ENCODE data around the gene TMUB2.
"Not testable (repeated sequence)": the region's sequence is repeated elsewhere in the genome, so short reads cannot be mapped to it uniquely, and the experiment has no call there.

The TMUB2 gene

GRCh38 chr17:44186307-44187130 is at the start of gene TMUB2:
Gene TMUB2 (plus strand): TSS chr17:44186972. CDS start chr17:44187709, 737 bp downstream.
- peak; percentile 100 for DNase-seq

GRCh38 chr17:44137891-44138709 is 48.7 kb upstream of the TMUB2 start:
- peak; percentile 75 for DNase-seq

DNA sequence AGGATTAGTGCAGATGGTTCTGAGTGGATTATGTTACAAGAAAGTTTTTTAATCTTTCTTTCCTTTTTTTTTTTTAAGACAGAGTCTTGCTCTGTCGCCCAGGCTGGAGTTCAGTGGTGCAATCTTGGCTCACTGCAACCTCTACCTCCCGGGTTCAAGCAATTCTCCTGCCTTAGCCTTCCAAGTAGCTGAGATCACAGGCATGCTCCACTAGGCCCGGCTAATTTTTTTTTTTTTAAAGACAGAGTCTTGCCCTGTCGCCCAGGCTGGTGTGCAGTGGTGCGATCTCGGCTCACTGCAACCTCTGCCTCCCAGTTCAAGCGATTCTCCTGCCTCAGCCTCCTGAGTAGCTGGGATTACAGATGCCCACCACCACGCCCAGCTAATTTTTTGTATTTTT is 42.9 kb upstream of the TMUB2 start:
- not testable (repeated sequence) for DNase-seq

GRCh38 chr17:44144966-44145739 is 41.6 kb upstream of the TMUB2 start:
- DNase-seq: no peak

DNA sequence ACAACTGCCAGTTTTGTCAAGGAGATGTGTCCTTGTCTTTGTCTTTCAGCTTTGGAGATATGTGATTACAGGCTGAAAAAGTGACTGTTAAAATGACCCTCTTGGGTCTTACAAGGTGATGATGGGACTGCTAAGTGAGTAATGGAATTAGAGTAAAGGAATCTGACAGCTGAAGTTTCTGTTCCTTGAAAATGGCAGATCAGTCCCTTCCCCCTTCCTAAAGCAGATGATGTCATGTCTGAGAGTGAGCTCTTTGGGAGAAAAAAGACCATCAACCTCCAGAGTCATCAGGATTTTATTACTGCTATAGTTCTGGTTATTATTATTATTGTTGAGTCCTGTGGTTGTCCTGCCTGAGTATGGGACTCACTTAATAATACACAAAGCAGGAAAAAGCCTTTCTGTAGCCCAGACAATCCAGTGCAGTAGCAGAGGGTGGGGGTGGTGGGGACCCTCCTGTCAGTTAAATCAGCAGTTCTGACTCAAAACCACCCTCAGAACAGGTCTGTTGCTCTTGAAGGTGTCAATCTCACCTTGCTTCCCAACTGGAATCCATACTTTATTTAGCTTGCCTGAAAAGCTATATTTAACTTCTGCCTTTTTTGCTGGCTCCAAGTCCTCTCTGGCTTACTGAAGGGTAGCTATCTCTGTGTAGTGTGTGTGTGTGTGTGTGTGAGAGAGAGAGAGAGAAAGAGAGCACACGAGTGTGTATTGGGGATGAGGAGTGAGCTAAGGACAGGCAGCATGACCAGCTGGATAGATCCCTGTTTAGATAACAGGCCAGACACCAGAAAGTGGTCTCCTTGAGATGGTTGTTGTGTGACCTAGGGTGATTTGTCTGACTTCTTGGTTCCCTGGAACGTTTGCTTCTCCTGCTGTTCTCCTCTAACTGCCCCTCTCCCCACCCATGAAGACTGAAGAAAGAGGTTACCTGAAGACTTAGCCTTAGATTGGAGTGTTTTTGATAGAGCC is 40.1 kb upstream of the TMUB2 start:
- no peak for DNase-seq

GRCh38 chr17:44147812-44148211 is 39.0 kb upstream of the TMUB2 start:
- DNase-seq: no peak

DNA sequence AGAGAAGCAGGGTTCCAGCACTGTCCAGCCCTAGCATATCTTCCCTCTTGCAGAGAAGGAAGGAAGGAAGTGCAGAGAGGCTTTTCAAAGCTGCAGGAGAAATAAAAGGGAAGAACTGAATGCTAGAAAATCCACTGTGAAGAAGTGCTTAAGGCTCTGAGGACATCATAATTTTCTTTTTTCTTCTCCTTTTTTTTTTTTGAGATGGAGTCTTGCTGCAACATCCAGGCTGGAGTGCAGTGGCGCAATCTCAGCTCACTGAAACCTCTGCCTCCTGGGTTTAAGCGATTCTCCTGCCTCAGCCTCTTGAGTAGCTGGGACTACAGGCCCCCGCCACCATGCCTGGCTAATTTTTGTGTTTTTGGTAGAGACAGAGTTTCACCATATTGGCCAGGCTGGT is 37.7 kb upstream of the TMUB2 start:
- not testable (repeated sequence) for DNase-seq

GRCh38 chr17:44149750-44150329 is 36.9 kb upstream of the TMUB2 start:
- no peak for DNase-seq

- no peak for DNase-seq
Observed at GRCh38 chr17:44152875-44153274, 33.9 kb upstream of the TMUB2 start.

- DNase-seq: no peak
Observed at GRCh38 chr17:44155488-44155887, 31.3 kb upstream of the TMUB2 start.

GRCh38 chr17:44159519-44160210 is 27.1 kb upstream of the TMUB2 start:
- peak; percentile 28 for DNase-seq

GRCh38 chr17:44164476-44164875 is 22.3 kb upstream of the TMUB2 start:
- no peak for DNase-seq

GRCh38 chr17:44167181-44167861 is 19.5 kb upstream of the TMUB2 start:
- DNase-seq: no peak

GRCh38 chr17:44170135-44170498 is 16.7 kb upstream of the TMUB2 start:
- DNase-seq: no peak

DNA sequence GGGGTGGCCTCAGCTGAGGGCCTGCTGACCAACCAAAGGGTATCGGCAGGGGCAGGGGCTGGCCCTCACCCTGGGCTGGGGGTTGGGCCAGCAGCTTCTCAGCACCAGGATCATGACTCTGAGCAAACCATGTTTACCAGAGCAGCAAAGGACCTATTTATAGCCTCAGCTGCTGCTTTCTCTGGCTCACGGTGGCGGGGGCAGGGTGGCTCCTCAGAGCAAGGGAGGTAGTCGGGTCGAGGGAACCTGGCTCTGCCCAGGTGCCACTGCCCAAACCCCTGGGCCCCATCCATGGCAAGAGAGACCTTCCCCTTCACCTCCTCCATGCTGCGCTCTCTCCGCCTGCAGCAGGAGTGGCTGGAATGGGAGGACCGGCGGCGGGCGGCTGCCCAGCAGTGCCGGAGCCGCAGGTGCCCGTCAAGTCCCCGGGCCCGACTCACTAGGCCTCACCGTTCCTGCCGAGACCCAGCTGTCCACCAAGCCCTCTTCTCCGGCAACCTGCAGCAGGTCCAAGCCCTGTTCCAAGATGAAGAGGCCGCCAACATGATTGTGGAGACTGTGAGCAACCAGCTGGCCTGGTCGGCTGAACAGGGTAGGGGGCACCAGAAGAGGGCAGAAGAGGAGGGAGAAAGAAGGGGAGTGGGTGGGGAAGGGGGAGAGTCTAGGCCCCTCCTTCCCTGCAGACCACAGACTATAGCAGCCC is 16.1 kb upstream of the TMUB2 start, which contains the start of gene ASB16:
Gene ASB16 (plus strand): TSS at position 206 of the 703 bp plus-strand sequence. CDS start 86 bp downstream, at position 292.
- no peak for DNase-seq

- no peak for DNase-seq
Observed at GRCh38 chr17:44171931-44172455, 14.8 kb upstream of the TMUB2 start.

DNA sequence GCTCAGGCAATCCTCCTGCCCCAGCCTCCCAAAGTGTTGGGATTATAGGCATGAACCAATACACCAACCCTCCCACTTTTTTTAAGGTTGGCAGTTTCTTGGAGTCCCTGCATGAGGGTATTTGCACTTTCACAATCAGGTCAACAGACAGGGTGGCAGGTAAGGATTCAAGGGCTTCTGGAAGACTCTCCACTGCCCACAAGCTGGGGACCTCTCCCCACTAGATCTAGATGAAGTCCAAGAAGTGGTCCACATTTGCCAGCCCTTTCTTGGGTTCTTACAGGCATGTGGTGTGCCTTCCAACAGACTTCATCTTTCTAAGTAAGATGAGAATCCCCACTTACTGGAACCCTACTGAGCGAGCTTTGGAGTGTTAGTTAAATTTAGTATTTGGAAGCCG is 12.3 kb upstream of the TMUB2 start:
- no peak for DNase-seq

DNA sequence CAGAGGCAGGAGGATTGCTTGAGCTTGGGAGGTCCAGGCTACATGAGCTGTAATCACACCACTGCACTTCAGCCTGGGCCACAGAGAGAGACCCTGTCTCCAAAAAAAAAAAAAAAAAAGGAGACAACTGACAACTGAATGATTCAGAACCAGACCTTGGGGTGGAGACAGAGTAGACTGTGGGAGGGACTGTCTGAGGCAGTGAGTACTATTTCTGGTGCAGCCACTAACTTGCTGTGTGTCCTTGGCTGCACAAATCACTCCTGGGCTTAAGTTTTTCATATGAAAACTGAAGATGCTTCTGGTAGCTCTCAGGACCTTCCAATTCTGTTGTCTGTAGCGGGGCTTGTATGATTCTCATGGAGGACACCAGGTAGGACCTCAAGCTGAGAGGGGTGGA is 10.5 kb upstream of the TMUB2 start:
- no peak for DNase-seq

Measured in stimulated activated CD4-positive, alpha-beta T cell treated with anti-CD3 and anti-CD28 coated beads, Interleukin-4, amount 100 ng/mL, for 1 hour (primary cell).